RWPE1 (cell line): Measurements from ENCODE around the gene COX5A.
"Not testable (repeated sequence)": the region's sequence is repeated elsewhere in the genome, so short reads cannot be mapped to it uniquely, and the experiment has no call there.

Experiments used
- CTCF ChIA-PET: fragments of 350-600 bp; sonication (Branson Sonifier 250); formaldehyde crosslinking; extraction: SDS; loops from one replicate; lab custom pipeline; 2021; lab: Yijun Ruan, JAX
- POLR2A ChIA-PET: fragments of 400-600 bp; formaldehyde crosslinking; extraction: SDS; loops from one replicate; lab custom pipeline; 2020; ENCODE audit warnings: antibody characterized with exemption; ENCODE audit not compliant: low non-redundant PET; lab: Yijun Ruan, JAX
- DNase-seq: peaks from one replicate; pipeline ENCODE4 v3.0.0; 2012; ENCODE audit warnings: low spot score
- H3K27ac ChIP-seq: fragments of 450-650 bp; 2 replicates; pipeline ENCODE4 v1.5.1; 2017
- TF ChIP-seq, protein P1 (sequence below): fragments of 450-650 bp; conservative IDR thresholded peaks from 2 replicates; pipeline ENCODE4 v1.5.1; 2017; ENCODE audit warnings: low read depth, mild to moderate bottlenecking

Gene COX5A

GRCh38 chr15:74951006-74951405 lies 13.1 kb upstream of the COX5A start:
- ChIA-PET POLR2A (interaction anchor here (0.5 kb wide), 1 partner anchor 80 kb away, joined by 5 read pairs; no protein-coding TSS in a partner anchor), CTCF (interaction anchor here (0.5 to 3.1 kb wide), 27 partner anchors 9 to 329 kb away, joined by 3 to 38 read pairs (median 4); partner anchors contain the start of genes COX5A and SCAMP5)
- peak overlapping the region; percentile 63 for H3K27ac ChIP-seq
- TF ChIP-seq, protein P1, sequence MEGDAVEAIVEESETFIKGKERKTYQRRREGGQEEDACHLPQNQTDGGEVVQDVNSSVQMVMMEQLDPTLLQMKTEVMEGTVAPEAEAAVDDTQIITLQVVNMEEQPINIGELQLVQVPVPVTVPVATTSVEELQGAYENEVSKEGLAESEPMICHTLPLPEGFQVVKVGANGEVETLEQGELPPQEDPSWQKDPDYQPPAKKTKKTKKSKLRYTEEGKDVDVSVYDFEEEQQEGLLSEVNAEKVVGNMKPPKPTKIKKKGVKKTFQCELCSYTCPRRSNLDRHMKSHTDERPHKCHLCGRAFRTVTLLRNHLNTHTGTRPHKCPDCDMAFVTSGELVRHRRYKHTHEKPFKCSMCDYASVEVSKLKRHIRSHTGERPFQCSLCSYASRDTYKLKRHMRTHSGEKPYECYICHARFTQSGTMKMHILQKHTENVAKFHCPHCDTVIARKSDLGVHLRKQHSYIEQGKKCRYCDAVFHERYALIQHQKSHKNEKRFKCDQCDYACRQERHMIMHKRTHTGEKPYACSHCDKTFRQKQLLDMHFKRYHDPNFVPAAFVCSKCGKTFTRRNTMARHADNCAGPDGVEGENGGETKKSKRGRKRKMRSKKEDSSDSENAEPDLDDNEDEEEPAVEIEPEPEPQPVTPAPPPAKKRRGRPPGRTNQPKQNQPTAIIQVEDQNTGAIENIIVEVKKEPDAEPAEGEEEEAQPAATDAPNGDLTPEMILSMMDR: no peak
- DNase-seq: no peak

DNA sequence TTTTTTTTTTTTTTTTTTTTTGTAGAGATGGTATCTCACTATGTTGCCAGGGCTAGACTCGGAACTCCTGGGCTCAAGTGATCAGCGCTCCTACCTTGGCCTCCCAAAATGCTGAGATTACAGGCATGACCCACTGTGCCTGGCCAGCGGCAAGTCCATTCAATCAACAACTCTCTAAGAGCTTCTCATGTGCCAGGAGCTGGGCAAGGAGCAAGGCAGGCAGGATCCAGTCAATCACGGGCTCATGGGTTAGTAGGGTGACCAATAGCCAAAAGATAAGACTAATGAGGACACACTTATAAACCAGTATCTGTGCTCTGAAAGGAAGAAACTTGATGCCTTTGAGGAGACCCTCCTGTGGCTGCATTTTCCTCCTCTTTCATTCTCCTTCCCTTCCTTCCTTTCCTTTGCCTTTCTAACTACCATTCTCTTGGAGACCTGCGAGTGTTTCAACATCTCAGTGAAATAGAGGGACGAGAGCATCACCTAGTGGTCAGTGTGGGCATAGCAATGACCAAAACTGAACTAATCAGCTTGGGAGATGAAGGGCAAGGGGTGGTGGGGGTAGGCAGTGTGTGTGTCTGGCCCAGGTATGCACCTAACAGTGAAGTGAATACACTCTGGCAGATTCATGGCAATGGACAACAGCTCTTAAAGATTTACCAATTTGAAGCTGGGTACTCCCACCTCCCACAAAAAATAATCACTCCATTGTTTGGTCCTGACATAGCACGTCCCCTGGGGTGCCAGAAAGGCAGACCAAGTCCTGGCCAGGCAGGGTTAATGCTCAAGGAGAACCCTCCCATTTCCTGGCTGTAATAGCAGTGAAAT lies 12.4 kb upstream of the COX5A start:
- peak; percentile 78 for DNase-seq
- ChIA-PET POLR2A (interaction anchor here (0.5 kb wide), 1 partner anchor 80 kb away, joined by 5 read pairs; no protein-coding TSS in a partner anchor), CTCF (interaction anchor here (0.5 to 3.1 kb wide), 27 partner anchors 10 to 348 kb away, joined by 3 to 38 read pairs (median 4); partner anchors contain the start of genes COX5A and SCAMP5)
- H3K27ac ChIP-seq: peak overlapping the region; percentile 63
- TF ChIP-seq, protein P1: peak; percentile 100

GRCh38 chr15:74937272-74937589 lies 642 bp downstream of the COX5A start:
- peak overlapping the region; percentile 93 for H3K27ac ChIP-seq
- POLR2A ChIA-PET: interaction anchor here (0.9 kb wide), 1 partner anchor 20 kb away, joined by 4 read pairs; the partner anchor contains the start of gene RPP25
- no peak for DNase-seq
- TF ChIP-seq, protein P1: no peak
- CTCF ChIA-PET: interaction anchor here (1.5 kb wide), 1 partner anchor 13 kb away, joined by 4 read pairs; no protein-coding TSS in a partner anchor

DNA sequence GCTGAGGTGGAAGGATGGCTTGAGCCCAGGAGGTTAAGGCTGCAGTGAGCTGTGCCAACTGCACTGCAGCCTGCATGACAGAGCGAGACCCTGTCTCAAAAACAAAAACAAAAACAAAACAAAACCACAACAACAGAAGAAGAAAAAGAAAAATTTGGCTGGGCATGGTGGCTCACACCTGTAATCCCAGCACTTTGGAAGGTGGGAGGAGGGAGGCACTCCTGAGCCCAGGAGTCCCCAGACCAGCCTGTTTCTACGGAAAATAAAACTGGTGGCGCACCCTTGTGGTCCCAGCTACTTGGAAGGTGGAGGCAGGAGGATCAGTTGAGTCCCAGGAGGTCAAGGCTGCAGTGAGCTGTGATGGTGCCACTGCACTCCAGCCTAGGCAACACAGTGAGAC lies 2.7 kb downstream of the COX5A start:
- peak overlapping the region; percentile 47 for H3K27ac ChIP-seq
- CTCF ChIA-PET, DNase-seq: not testable (repeated sequence)
- POLR2A ChIA-PET: interaction anchor here (1.1 kb wide), 1 partner anchor 19 kb away, joined by 3 read pairs; no protein-coding TSS in a partner anchor

- DNase-seq: no peak
- POLR2A ChIA-PET: no interaction called here
- CTCF ChIA-PET: no interaction called here
- TF ChIP-seq, protein P1: no peak
- H3K27ac ChIP-seq: no peak overlapping the region
Measured at GRCh38 chr15:74933573-74933972, 4.3 kb downstream of the COX5A start.

GRCh38 chr15:74928771-74929198 lies 9.1 kb downstream of the COX5A start:
- TF ChIP-seq, protein P1: no peak
- CTCF ChIA-PET: no interaction called here
- DNase-seq: no peak
- no peak overlapping the region for H3K27ac ChIP-seq
- POLR2A ChIA-PET: no interaction called here

GRCh38 chr15:74924525-74924924 lies 13.3 kb downstream of the COX5A start:
- H3K27ac ChIP-seq: no peak overlapping the region
- POLR2A ChIA-PET: no interaction called here
- CTCF ChIA-PET: no interaction called here
- TF ChIP-seq, protein P1: no peak
- no peak for DNase-seq
